Karpas-422 (cell line): Measurements from ENCODE around the gene ERGIC1. TPM values are rescaled to one million over a fixed set of nuclear protein-coding genes. Genes with fewer than 3 reads are reported as not detected.

Source experiments
- DNase-seq: peaks from one replicate; pipeline ENCODE4 v3.0.0-alpha.2; 2015
- H2AFZ ChIP-seq: fragments of 200-600 bp; sonication (generic); 2 replicates; pipeline ENCODE4 v1.6.1; 2014; ENCODE audit warnings: antibody characterized with exemption, low read length, mixed read lengths
- H3K27ac ChIP-seq: fragments of 200-600 bp; sonication (generic); 2 replicates; pipeline ENCODE4 v1.5.1; 2014; ENCODE audit warnings: mild to moderate bottlenecking, low read length, moderate library complexity
- H3K27me3 ChIP-seq: fragments of 200-600 bp; sonication (generic); 2 replicates; pipeline ENCODE4 v1.6.1; 2014; ENCODE audit warnings: low read length, mixed read lengths
- H3K36me3 ChIP-seq: fragments of 200-600 bp; sonication (generic); 2 replicates; pipeline ENCODE4 v1.6.1; 2014; ENCODE audit warnings: low read length, mixed read lengths; ENCODE audit not compliant: insufficient read depth
- H3K4me1 ChIP-seq: fragments of 200-600 bp; sonication (generic); 2 replicates; pipeline ENCODE4 v1.6.1; 2014; ENCODE audit warnings: mild to moderate bottlenecking, low read length, mixed read lengths
- H3K4me2 ChIP-seq: fragments of 200-600 bp; sonication (generic); 2 replicates; pipeline ENCODE4 v1.6.1; 2014; ENCODE audit warnings: low read length, low read depth, mild to moderate bottlenecking; ENCODE audit not compliant: poor library complexity, severe bottlenecking
- H3K4me3 ChIP-seq: fragments of 200-600 bp; sonication (generic); 2 replicates; pipeline ENCODE4 v1.5.1; 2014; ENCODE audit warnings: mild to moderate bottlenecking, antibody characterized with exemption, low read length, mixed read lengths
- H3K79me2 ChIP-seq: fragments of 200-600 bp; sonication (generic); 2 replicates; pipeline ENCODE4 v1.6.1; 2014; ENCODE audit warnings: mild to moderate bottlenecking, low read length, mixed read lengths
- H3K9ac ChIP-seq: fragments of 200-600 bp; sonication (generic); 2 replicates; pipeline ENCODE4 v1.6.0; 2014; ENCODE audit warnings: low read length
- H3K9me2 ChIP-seq: fragments of 200-600 bp; sonication (generic), shearing (Covaris generic); replicated peaks from 2 replicates; pipeline ENCODE4 v1.6.0; 2014; ENCODE audit warnings: mild to moderate bottlenecking, low read length, moderate library complexity; ENCODE audit not compliant: insufficient read depth
- H3K9me3 ChIP-seq: fragments of 300-700, 200-600 bp; sonication (generic); 2 replicates; pipeline ENCODE4 v1.6.1; 2014; ENCODE audit warnings: low read length, mixed read lengths
- H4K20me1 ChIP-seq: fragments of 200-600 bp; sonication (generic); 2 replicates; pipeline ENCODE4 v1.6.1; 2014; ENCODE audit warnings: mild to moderate bottlenecking, antibody characterized with exemption, low read length, low read depth; ENCODE audit not compliant: insufficient read depth
- total RNA-seq: library from RNA; depleted of rRNA; stranded (reverse); fragments of >200 nt; shearing (Covaris generic); gene quantifications from 2 replicates; pipeline ENCODE4 v1.2.3, GENCODE V29; 2014; ENCODE audit warnings: low replicate concordance

The ERGIC1 gene
- total RNA-seq, 1 experiment from 2014 or later: 67.2 TPM

DNA sequence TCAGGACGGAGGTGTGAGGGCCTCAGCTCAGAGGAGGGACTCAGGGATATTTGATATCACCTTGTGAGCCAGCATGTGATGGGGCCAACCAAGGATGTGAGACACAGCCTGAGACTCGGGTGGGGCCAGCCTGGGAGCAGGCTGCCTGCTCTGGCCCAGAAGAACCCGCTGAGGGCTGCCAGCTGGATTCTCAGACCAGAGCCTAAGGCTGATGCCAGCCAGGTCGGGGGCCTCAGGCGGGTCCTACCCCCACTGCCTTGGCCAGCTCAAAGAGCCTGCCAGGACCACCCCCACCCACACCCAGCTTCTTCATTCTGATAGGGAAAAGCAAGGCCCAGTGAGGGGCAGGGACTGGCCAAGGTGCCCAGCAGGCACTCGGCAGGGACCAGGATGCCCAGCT lies 42.8 kb upstream of the ERGIC1 start:
- Histone ChIP-seq H3K9me3 (no peaks in the 10 kb centered on the region), H3K9ac (no peak overlapping the region), H3K4me1 (no peaks in the 10 kb centered on the region), H2AFZ (no peak overlapping the region), H3K79me2 (no peaks in the 10 kb centered on the region), H3K27ac (no peak overlapping the region), H3K4me2 (no peak overlapping the region), H3K36me3 (no peaks in the 10 kb centered on the region), H3K9me2 (no peaks in the 10 kb centered on the region), H3K27me3 (no peaks in the 10 kb centered on the region), H3K4me3 (no peak overlapping the region), H4K20me1 (no peaks in the 10 kb centered on the region)
- DNase-seq: no peak

DNA sequence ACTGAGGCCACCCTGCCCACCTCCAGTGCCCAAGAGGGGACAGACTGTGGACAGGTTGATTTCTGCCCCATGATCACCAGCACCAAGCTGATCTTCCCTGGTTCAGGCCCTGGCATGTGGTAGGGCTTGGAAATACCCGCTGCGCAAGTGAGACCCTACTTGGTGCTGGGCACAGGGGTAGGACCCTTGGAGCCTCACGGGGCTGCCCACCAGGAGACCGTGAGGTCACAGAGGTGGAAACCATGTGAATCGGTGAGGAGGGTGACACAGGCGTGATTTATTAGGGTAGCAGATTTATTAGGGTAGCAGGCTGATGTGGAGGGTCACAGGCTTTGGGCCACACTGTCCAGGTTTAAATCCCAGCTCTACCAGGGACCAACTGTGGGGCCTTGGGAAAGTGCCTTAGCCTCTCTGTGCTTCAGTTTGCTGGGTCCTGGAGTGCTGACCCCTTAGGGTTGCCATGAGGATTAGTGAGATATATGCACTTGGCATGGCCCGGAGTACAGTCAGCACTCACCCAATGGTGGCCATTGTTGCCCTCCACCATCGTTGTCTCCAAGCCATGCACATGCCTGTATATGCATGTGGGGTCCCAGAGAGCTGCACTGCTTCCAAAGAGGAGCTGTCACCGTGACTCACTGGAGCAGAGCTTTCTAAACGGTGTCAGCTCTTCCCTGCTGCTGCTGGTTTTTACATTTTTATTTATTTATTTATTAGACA lies 42.2 kb upstream of the ERGIC1 start:
- H4K20me1 ChIP-seq: no peaks in the 10 kb centered on the region
- no peaks in the 10 kb centered on the region for H3K79me2 ChIP-seq
- H3K4me2 ChIP-seq: no peak overlapping the region
- no peak overlapping the region for H3K4me3 ChIP-seq
- H3K27me3 ChIP-seq: no peaks in the 10 kb centered on the region
- no peaks in the 10 kb centered on the region for H3K9me2 ChIP-seq
- H3K27ac ChIP-seq: no peak overlapping the region
- H3K9me3 ChIP-seq: no peaks in the 10 kb centered on the region
- no peak overlapping the region for H3K9ac ChIP-seq
- no peak overlapping the region for H2AFZ ChIP-seq
- no peaks in the 10 kb centered on the region for H3K4me1 ChIP-seq
- H3K36me3 ChIP-seq: no peaks in the 10 kb centered on the region
- no peak for DNase-seq

DNA sequence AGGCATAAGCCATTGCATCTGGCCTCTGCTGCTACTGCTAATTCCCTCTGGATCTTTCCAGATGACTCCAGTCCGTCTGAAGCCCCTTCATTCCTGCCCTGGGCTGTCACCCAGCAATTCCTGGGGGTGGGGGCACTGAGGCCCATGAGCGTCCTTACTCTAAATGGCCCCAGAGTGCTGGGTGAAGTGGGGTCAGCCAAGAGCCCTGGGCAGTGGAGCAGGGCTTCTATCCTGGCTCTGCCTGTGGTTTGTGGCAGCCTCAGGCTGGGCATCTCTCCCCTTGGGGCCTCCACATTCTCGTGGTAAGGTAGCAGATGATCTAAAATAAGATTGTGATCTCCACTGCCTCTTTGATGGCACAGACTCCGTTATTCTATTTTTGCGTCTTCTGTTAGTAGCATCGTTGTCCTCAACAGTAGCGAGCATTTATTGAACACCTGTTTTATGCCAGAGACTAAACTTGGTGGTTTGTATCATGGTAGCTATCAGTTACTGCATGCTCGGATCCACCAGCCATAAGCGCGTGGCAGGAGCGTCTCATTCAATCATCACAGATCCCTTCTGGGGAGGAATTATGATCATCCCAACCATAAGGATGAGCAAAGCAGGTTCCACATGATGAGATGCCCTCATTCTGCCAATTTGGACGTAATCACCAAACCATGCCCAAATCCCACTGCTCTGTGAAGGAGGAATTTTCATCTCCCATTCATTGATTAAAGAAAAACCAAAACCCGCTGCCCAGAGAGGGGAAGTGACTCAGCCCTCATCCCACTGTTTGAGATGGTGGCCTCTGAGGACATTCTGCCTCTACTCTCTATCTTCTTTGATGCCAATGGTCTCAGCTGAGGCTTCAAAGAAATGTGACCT lies 41.1 kb upstream of the ERGIC1 start:
- no peaks in the 10 kb centered on the region for H3K27me3 ChIP-seq
- H3K4me3 ChIP-seq: no peak overlapping the region
- H3K27ac ChIP-seq: no peak overlapping the region
- H3K9me2 ChIP-seq: no peaks in the 10 kb centered on the region
- H3K9ac ChIP-seq: no peak overlapping the region
- no peaks in the 10 kb centered on the region for H3K4me1 ChIP-seq
- H3K4me2 ChIP-seq: no peak overlapping the region
- DNase-seq: no peak
- no peaks in the 10 kb centered on the region for H3K9me3 ChIP-seq
- H2AFZ ChIP-seq: no peak overlapping the region
- H3K36me3 ChIP-seq: no peaks in the 10 kb centered on the region
- no peaks in the 10 kb centered on the region for H4K20me1 ChIP-seq
- no peaks in the 10 kb centered on the region for H3K79me2 ChIP-seq

DNA sequence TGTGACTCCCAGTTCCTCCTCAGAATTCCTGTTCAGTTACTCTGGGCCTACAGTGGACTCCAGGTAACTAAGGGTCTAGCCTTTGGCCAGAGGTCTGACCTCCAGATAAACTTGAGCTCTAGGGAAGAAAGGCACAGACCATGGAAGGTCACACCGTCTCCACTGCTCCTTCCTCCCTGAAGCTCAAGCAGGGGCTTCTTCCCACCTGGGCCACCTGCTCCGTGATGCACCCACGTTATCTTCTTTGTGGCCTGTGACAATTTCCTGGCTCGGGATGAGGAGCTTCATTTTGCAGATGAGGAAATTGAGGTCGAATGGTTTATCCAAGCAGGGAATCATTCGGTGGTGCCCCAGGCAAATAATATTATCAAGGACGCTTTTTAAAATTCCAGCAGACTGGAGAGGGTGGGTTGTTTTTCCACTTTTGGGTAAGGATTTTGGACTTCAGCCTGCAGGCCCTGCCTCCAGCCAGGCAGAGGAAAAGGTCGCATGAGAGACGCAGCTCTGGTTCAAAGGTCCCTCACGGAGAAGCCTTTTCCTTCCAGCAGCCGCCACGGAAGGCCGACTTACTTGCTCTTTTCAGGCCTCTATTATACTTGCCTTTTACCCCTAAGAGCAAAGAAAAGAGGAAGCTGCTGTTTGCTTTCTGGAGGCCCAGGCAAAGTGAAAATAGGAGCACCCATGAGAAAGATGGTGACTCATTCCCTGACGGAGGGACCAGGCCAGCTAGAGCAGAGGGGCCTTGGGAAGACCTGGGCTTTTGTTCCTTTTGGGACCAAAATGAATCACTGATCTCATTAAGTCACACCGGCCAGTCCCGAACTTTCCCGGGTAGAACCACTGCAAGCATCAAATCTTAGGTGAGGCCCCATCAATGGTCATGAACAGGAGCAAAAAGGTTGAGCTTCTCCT lies 40.2 kb upstream of the ERGIC1 start:
- H3K4me2 ChIP-seq: no peak overlapping the region
- no peaks in the 10 kb centered on the region for H3K27me3 ChIP-seq
- H3K79me2 ChIP-seq: no peaks in the 10 kb centered on the region

DNA sequence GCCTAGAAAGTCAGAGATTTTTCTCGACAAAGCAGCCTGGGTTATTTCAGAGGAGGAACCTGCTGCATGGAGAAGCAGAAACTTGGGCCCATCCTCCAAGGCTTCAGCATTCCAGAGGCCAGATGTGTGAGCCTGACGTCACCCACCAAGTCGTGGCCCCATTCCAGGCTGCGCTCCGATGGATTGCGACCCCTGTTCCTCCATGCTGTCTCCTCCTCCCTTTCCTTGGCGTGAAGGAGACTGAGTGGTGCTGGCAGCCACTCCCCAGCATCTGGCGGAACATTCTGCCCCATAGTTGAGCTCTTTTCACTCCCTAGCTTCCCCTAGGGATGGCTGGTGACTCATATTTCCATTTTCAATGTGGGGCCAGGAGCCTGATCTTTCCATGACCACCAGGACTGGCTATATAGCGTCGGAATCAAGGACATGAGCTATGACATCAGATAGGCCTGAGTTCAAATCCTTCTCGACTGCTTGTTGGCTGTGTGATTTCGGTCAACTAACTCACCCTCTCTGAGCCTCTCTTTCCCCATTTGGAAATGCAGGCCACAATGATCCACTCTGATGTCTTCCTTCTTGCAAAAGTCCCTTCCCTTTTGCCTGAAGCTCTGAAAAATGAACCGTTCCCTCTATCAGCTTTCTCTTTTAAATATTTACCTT lies 38.6 kb upstream of the ERGIC1 start:
- H3K4me2 ChIP-seq: no peak overlapping the region
- H3K27me3 ChIP-seq: no peaks in the 10 kb centered on the region
- H3K4me1 ChIP-seq: no peaks in the 10 kb centered on the region
- no peaks in the 10 kb centered on the region for H3K9me3 ChIP-seq
- no peak overlapping the region for H3K27ac ChIP-seq
- no peak overlapping the region for H2AFZ ChIP-seq
- no peaks in the 10 kb centered on the region for H4K20me1 ChIP-seq
- H3K9me2 ChIP-seq: no peaks in the 10 kb centered on the region
- no peaks in the 10 kb centered on the region for H3K79me2 ChIP-seq
- H3K4me3 ChIP-seq: no peak overlapping the region
- no peak for DNase-seq
- H3K36me3 ChIP-seq: no peaks in the 10 kb centered on the region
- no peak overlapping the region for H3K9ac ChIP-seq

More for the DNA sequence above, 40.2 kb upstream of the ERGIC1 start:
- H3K9me2 ChIP-seq: no peaks in the 10 kb centered on the region
- no peak overlapping the region for H3K27ac ChIP-seq
- no peak overlapping the region for H3K9ac ChIP-seq
- H4K20me1 ChIP-seq: no peaks in the 10 kb centered on the region
- H3K9me3 ChIP-seq: no peaks in the 10 kb centered on the region
- DNase-seq: no peak
- H3K4me3 ChIP-seq: no peak overlapping the region
- H3K36me3 ChIP-seq: no peaks in the 10 kb centered on the region
- no peaks in the 10 kb centered on the region for H3K4me1 ChIP-seq
- no peak overlapping the region for H2AFZ ChIP-seq

DNA sequence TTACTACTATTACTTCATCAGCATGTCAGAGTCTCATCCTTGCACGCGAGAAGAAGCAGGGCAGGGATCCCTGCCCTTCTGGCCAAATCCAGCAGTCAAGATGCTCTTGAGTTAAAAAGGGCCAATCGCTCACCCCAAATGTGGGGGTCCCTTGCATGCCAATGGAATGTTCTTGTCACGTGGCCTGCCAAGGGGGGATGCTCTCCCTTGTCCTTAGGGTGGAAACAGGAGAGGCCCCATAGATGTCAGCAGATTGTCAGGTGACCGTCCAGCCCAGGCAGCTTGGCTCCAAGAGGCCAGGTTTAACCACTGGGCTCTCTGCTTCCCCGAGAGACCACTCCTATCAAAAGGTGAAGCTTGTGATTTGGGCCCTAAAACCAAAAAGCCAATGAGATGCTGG lies 37.7 kb upstream of the ERGIC1 start:
- H4K20me1 ChIP-seq: no peaks in the 10 kb centered on the region
- no peaks in the 10 kb centered on the region for H3K9me2 ChIP-seq
- H3K36me3 ChIP-seq: no peaks in the 10 kb centered on the region
- DNase-seq: no peak
- no peaks in the 10 kb centered on the region for H3K4me1 ChIP-seq
- H3K27me3 ChIP-seq: no peaks in the 10 kb centered on the region
- H3K27ac ChIP-seq: no peak overlapping the region
- H2AFZ ChIP-seq: no peak overlapping the region
- H3K9me3 ChIP-seq: no peaks in the 10 kb centered on the region
- no peaks in the 10 kb centered on the region for H3K79me2 ChIP-seq
- no peak overlapping the region for H3K9ac ChIP-seq
- no peak overlapping the region for H3K4me2 ChIP-seq
- H3K4me3 ChIP-seq: no peak overlapping the region

DNA sequence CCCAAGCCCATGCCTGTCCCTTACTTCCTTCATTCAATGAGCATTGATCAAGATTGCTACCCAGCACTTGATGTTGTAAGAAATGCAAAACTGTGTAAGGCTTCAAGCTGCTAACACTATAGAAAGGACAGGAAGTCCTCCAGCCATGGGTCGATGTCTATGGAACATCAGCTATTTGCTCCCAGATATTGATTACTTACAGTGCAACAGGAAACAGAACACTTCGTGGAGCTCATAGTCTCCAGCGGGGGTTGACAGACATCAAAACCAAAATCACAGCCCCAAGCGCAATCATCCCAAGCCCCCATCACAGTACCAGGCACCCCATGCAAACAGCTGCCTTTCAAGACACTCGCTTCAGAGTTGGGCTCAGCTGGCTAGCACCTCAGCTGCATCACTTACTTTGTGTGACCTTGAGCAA lies 36.3 kb upstream of the ERGIC1 start:
- Histone ChIP-seq H3K27me3 (no peaks in the 10 kb centered on the region), H3K9me3 (no peaks in the 10 kb centered on the region), H3K79me2 (no peaks in the 10 kb centered on the region), H3K4me1 (no peaks in the 10 kb centered on the region), H3K9me2 (no peaks in the 10 kb centered on the region), H3K4me2 (no peak overlapping the region), H4K20me1 (no peaks in the 10 kb centered on the region), H3K4me3 (no peak overlapping the region), H3K27ac (no peak overlapping the region), H3K36me3 (no peaks in the 10 kb centered on the region), H3K9ac (no peak overlapping the region), H2AFZ (no peak overlapping the region)
- DNase-seq: no peak
